KMS-11 (cell line): ENCODE results near the gene AP1S3.

Experiments
- H2AFZ ChIP-seq: fragments of 200-600 bp; sonication (generic); 2 replicates; pipeline ENCODE4 v1.6.1; 2016; ENCODE audit warnings: antibody characterized with exemption, mixed run types, low read depth
- H3K27ac ChIP-seq: fragments of 200-600 bp; sonication (generic); 2 replicates; pipeline ENCODE4 v1.6.1; 2016; ENCODE audit warnings: mild to moderate bottlenecking, mixed run types
- H3K27me3 ChIP-seq: fragments of 200-600 bp; sonication (generic); 2 replicates; pipeline ENCODE4 v1.6.1; 2017; ENCODE audit warnings: mild to moderate bottlenecking, low read depth, mixed run types, moderate library complexity; ENCODE audit not compliant: insufficient read depth
- H3K36me3 ChIP-seq: fragments of 200-600 bp; sonication (generic); 2 replicates; pipeline ENCODE4 v1.6.1; 2017; ENCODE audit warnings: mild to moderate bottlenecking, mixed run types; ENCODE audit not compliant: insufficient read depth
- H3K4me1 ChIP-seq: fragments of 200-600 bp; sonication (generic); 2 replicates; pipeline ENCODE4 v1.6.1; 2016; ENCODE audit warnings: mild to moderate bottlenecking, low read depth, mixed run types; ENCODE audit not compliant: poor library complexity, severe bottlenecking
- H3K4me2 ChIP-seq: fragments of 200-600 bp; sonication (generic); 2 replicates; pipeline ENCODE4 v1.7.0; 2016; ENCODE audit warnings: mild to moderate bottlenecking, mixed run types
- H3K4me3 ChIP-seq: fragments of 200-600 bp; sonication (generic); IDR thresholded peaks from 2 replicates; pipeline ENCODE4 v1.6.1; 2017; ENCODE audit warnings: low read depth, low read length, mixed read lengths; ENCODE audit not compliant: insufficient read depth
- H3K79me2 ChIP-seq: fragments of 200-600 bp; sonication (generic); 2 replicates; pipeline ENCODE4 v1.6.1; 2016; ENCODE audit warnings: low read depth, mixed run types; ENCODE audit not compliant: insufficient read depth
- H3K9ac ChIP-seq: fragments of 200-600 bp; sonication (generic); 2 replicates; pipeline ENCODE4 v1.6.1; 2016; ENCODE audit warnings: mild to moderate bottlenecking, mixed run types
- H4K20me1 ChIP-seq: fragments of 200-600 bp; sonication (generic); 2 replicates; pipeline ENCODE4 v1.6.1; 2016; ENCODE audit warnings: mild to moderate bottlenecking, mixed run types; ENCODE audit not compliant: insufficient read depth
- CTCF ChIP-seq: fragments of 200-600 bp; sonication (generic); conservative IDR thresholded peaks from 2 replicates; pipeline ENCODE4 v1.6.1; 2017; ENCODE audit warnings: low read depth, mild to moderate bottlenecking, antibody characterized with exemption, low read length, moderate library complexity, mixed read lengths

The AP1S3 gene

DNA sequence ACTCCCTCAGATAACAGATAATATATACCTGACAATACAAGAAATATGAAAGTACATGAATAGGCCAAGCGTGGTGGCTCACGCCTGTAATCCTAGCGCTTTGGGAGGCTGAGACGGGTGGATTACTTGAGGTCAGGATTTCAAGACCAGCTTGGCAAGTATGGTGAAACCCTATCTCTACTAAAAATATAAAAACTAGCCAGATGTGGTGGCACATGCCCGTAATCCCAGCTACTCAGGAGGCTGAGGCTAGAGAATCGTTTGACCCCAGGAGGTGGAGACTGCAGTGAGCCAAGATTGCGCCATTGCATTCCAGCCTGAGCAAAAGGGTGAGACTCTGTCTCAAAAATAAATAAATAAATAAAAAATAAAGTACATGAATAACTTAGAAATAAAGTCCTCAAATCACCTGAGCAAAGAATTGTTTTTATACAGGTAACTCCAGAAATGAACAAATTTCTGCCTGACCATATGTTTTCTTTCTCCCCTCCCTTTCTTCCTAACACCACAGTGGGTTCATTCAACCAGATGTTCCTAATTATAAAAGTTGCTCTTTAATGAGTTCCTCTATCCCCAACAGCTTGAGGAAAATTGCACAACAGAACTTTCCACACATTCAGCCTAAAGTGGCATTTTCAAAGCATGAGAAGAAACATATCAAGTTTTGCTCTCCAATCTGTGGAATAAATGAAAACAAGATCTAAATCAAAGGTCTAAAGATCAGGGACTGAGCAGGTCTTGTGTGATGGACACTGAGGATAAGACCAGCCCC, 33.6 kb upstream of the AP1S3 start:
- Histone ChIP-seq H3K4me1 (peaks cover 33% of the 10 kb centered on the region), H3K9ac (no peak overlapping the region), H2AFZ (no peak overlapping the region), H3K36me3 (no peaks in the 10 kb centered on the region), H3K79me2 (no peaks in the 10 kb centered on the region), H3K4me3 (no peak overlapping the region), H3K4me2 (no peak overlapping the region), H3K27ac (no peak overlapping the region), H4K20me1 (no peaks in the 10 kb centered on the region), H3K27me3 (no peaks in the 10 kb centered on the region)
- TF ChIP-seq CTCF: no peak

DNA sequence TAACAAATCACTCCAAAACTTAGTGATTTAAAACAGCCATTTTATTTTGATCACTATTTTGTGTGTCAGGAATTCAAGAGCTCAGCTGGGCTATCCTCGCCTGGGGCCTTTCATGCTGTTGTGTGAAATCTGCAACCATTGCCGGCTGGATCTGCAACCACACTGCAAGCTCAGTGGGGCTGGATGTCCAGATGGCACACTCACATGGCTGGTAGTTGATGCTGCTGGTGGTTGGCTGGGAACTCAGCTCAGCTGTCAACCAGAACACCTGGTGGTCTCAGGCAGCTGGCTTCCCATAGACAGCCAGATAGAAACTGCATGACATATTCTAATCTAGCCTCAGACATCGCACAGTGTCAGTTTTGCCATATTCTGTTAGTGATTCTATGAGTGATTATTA, 30.6 kb upstream of the AP1S3 start:
- H3K27ac ChIP-seq: peak overlapping the region; percentile 62
- H2AFZ ChIP-seq: no peak overlapping the region; the same call in 1 of the 2 replicates
- peaks cover 53% of the 10 kb centered on the region for H3K4me1 ChIP-seq
- H3K79me2 ChIP-seq: no peaks in the 10 kb centered on the region
- no peaks in the 10 kb centered on the region for H3K27me3 ChIP-seq
- H3K36me3 ChIP-seq: no peaks in the 10 kb centered on the region
- H3K9ac ChIP-seq: peak overlapping the region; percentile 3; the same call in 1 of the 2 replicates
- no peak overlapping the region for H3K4me3 ChIP-seq
- peak overlapping the region; percentile 59 for H3K4me2 ChIP-seq
- no peaks in the 10 kb centered on the region for H4K20me1 ChIP-seq
- TF ChIP-seq CTCF: no peak

DNA sequence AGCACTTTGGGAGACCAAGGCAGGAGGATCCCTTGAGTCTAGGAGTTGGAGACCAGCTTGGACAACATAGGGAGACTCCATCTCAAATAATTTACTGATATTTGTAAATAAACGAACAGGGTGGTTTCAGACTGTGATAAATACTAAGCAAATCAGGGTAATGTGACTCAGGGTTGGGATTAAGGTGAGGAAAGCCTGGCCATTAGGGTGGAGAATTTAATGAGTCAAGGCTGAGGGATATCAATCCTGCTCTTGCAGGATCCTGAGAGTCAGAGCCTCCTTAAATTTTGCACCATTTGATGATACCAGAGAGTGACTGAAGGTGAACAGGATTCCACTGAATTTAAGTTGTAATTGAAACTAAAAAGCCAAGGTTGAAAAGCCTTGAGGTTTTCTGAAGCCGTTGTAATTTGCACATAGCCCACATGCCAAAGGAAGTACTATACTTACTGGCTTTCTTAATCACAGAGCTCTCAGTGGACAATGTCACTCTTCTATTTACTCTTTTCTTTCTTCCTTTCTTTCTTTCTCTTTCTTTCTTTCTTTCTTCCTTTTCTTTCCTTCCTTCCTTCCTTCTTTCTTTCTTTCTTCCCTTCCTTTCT, 28.6 kb upstream of the AP1S3 start:
- H3K36me3 ChIP-seq: no peaks in the 10 kb centered on the region
- H3K4me1 ChIP-seq: peaks cover 62% of the 10 kb centered on the region
- H3K4me2 ChIP-seq: peak overlapping the region; percentile 91
- no peak overlapping the region for H3K4me3 ChIP-seq
- H3K9ac ChIP-seq: no peak overlapping the region
- H2AFZ ChIP-seq: peak overlapping the region; percentile 27; the same call in 1 of the 2 replicates
- TF ChIP-seq CTCF: no peak
- peak overlapping the region; percentile 54 for H3K27ac ChIP-seq
- H3K79me2 ChIP-seq: no peaks in the 10 kb centered on the region
- no peaks in the 10 kb centered on the region for H4K20me1 ChIP-seq
- no peaks in the 10 kb centered on the region for H3K27me3 ChIP-seq

DNA sequence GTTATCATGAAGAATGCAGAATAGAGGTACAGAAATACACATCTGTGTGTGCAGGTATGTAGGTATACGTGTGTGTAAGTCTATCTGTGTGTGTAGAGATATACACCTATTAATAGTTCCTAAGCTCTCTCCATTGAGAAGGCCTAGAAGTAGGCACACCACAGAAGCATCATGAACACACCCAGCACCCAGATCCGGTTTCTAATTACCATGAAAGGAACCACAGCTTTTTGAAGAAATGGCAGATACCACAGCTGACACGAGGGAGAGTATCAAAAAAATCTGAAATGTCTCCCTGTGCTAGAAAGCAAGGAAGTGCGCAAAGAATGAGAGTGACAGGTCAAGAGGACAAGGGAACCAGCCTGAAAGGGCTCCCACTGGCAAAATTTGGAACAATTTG, 27.7 kb upstream of the AP1S3 start:
- Histone ChIP-seq H3K9ac (no peak overlapping the region), H3K4me3 (no peak overlapping the region), H3K36me3 (no peaks in the 10 kb centered on the region), H3K79me2 (no peaks in the 10 kb centered on the region), H2AFZ (peak overlapping the region; percentile 27; the same call in 1 of the 2 replicates), H3K4me1 (peaks cover 62% of the 10 kb centered on the region), H4K20me1 (no peaks in the 10 kb centered on the region), H3K27me3 (no peaks in the 10 kb centered on the region), H3K27ac (peak overlapping the region; percentile 54), H3K4me2 (peak overlapping the region; percentile 91)
- TF ChIP-seq CTCF: no peak
